HEK293 (cell line): Measurements from ENCODE around the gene FGFR2.

ENCODE experiments used
- ATF2 ChIP-seq: fragments of 450-650 bp; formaldehyde crosslinking; IDR thresholded peaks from 2 replicates; pipeline ENCODE4 v1.5.1; 2016; ENCODE audit warnings: missing biosample characterization, missing genetic modification characterization, low read depth
- EGR2 ChIP-seq: fragments of 450-650 bp; formaldehyde crosslinking; IDR thresholded peaks from 2 replicates; pipeline ENCODE4 v1.5.1; 2016; ENCODE audit warnings: low read depth, missing biosample characterization, missing genetic modification characterization
- GLI4 ChIP-seq: fragments of 450-650 bp; formaldehyde crosslinking; IDR thresholded peaks from 2 replicates; pipeline ENCODE4 v1.5.1; 2016; ENCODE audit warnings: missing biosample characterization, missing genetic modification characterization
- HOXC10 ChIP-seq: sonication (generic); formaldehyde crosslinking; IDR thresholded peaks from 2 replicates; pipeline ENCODE4 v1.8.1; 2023; ENCODE audit warnings: mild to moderate bottlenecking, missing genetic modification reagents
- INSM2 ChIP-seq: fragments of 450-650 bp; formaldehyde crosslinking; IDR thresholded peaks from 2 replicates; pipeline ENCODE4 v1.5.1; 2016; ENCODE audit warnings: missing biosample characterization, missing genetic modification characterization
- KLF17 ChIP-seq: fragments of 450-650 bp; formaldehyde crosslinking; IDR thresholded peaks from 2 replicates; pipeline ENCODE4 v1.5.1; 2016; ENCODE audit warnings: missing biosample characterization, missing genetic modification characterization
- MEIS1 ChIP-seq: sonication (generic); formaldehyde crosslinking; IDR thresholded peaks from 2 replicates; pipeline ENCODE4 v1.8.1; 2022; ENCODE audit warnings: missing genetic modification reagents, mild to moderate bottlenecking, borderline replicate concordance
- SCRT2 ChIP-seq: fragments of 450-650 bp; formaldehyde crosslinking; IDR thresholded peaks from 2 replicates; pipeline ENCODE4 v1.5.1; 2016; ENCODE audit warnings: missing biosample characterization, missing genetic modification characterization
- SP7 ChIP-seq: fragments of 450-650 bp; formaldehyde crosslinking; IDR thresholded peaks from 2 replicates; pipeline ENCODE4 v1.5.1; 2016; ENCODE audit warnings: missing biosample characterization, missing genetic modification characterization
- WT1 ChIP-seq: fragments of 450-650 bp; formaldehyde crosslinking; IDR thresholded peaks from 2 replicates; pipeline ENCODE4 v1.5.1; 2016; ENCODE audit warnings: missing biosample characterization, missing genetic modification characterization
- ZBTB20 ChIP-seq: fragments of 450-650 bp; formaldehyde crosslinking; IDR thresholded peaks from 2 replicates; pipeline ENCODE4 v1.5.1; 2016; ENCODE audit warnings: missing biosample characterization, missing genetic modification characterization
- ZBTB21 ChIP-seq: fragments of 450-650 bp; formaldehyde crosslinking; IDR thresholded peaks from 2 replicates; pipeline ENCODE4 v1.5.1; 2017; ENCODE audit warnings: missing biosample characterization, missing genetic modification characterization
- ZBTB44 ChIP-seq: fragments of 450-650 bp; IDR thresholded peaks from 2 replicates; pipeline ENCODE4 v1.5.1; 2018; ENCODE audit warnings: missing biosample characterization, mild to moderate bottlenecking, missing genetic modification characterization
- ZNF121 ChIP-seq: fragments of 450-650 bp; formaldehyde crosslinking; IDR thresholded peaks from 2 replicates; pipeline ENCODE4 v1.5.1; 2016; ENCODE audit warnings: missing biosample characterization, missing genetic modification characterization
- ZNF292 ChIP-seq: fragments of 450-650 bp; formaldehyde crosslinking; IDR thresholded peaks from 2 replicates; pipeline ENCODE4 v1.5.1; 2016; ENCODE audit warnings: low read depth, missing biosample characterization, missing genetic modification characterization, borderline replicate concordance
- ZNF335 ChIP-seq: fragments of 450-650 bp; formaldehyde crosslinking; conservative IDR thresholded peaks from 2 replicates; pipeline ENCODE4 v1.5.1; 2016; ENCODE audit warnings: missing biosample characterization, missing genetic modification characterization
- ZNF354C ChIP-seq: fragments of 450-650 bp; formaldehyde crosslinking; IDR thresholded peaks from 2 replicates; pipeline ENCODE4 v1.5.1; 2016; ENCODE audit warnings: missing biosample characterization, missing genetic modification characterization, low read depth, borderline replicate concordance
- ZNF423 ChIP-seq: fragments of 450-650 bp; formaldehyde crosslinking; IDR thresholded peaks from 2 replicates; pipeline ENCODE4 v1.5.1; 2016; ENCODE audit warnings: missing biosample characterization, missing genetic modification characterization
- ZNF426 ChIP-seq: fragments of 450-650 bp; formaldehyde crosslinking; IDR thresholded peaks from 2 replicates; pipeline ENCODE4 v1.5.1; 2017; ENCODE audit warnings: missing biosample characterization, missing genetic modification characterization, mild to moderate bottlenecking, inconsistent platforms, moderate library complexity
- ZNF513 ChIP-seq: fragments of 450-650 bp; IDR thresholded peaks from 2 replicates; pipeline ENCODE4 v1.5.1; 2018; ENCODE audit warnings: missing biosample characterization, missing genetic modification characterization
- ZNF549 ChIP-seq: fragments of 450-650 bp; IDR thresholded peaks from 2 replicates; pipeline ENCODE4 v1.5.1; 2018; ENCODE audit warnings: missing biosample characterization, missing genetic modification characterization, mild to moderate bottlenecking, inconsistent platforms, moderate library complexity
- ZNF555 ChIP-seq: fragments of 450-650 bp; formaldehyde crosslinking; conservative IDR thresholded peaks from 2 replicates; pipeline ENCODE4 v1.5.1; 2017; ENCODE audit warnings: missing biosample characterization, mild to moderate bottlenecking, missing genetic modification characterization, inconsistent platforms
- ZNF580 ChIP-seq: fragments of 450-650 bp; formaldehyde crosslinking; IDR thresholded peaks from 2 replicates; pipeline ENCODE4 v1.5.1; 2016; ENCODE audit warnings: missing biosample characterization, missing genetic modification characterization
- ZNF645 ChIP-seq: fragments of 450-650 bp; formaldehyde crosslinking; IDR thresholded peaks from 2 replicates; pipeline ENCODE4; 2016; ENCODE audit warnings: missing biosample characterization, missing genetic modification characterization
- ZNF658 ChIP-seq: fragments of 450-650 bp; formaldehyde crosslinking; IDR thresholded peaks from 2 replicates; pipeline ENCODE4; 2016; ENCODE audit warnings: missing biosample characterization, missing genetic modification characterization
- ZNF707 ChIP-seq: fragments of 450-650 bp; formaldehyde crosslinking; IDR thresholded peaks from 2 replicates; pipeline ENCODE4 v1.5.1; 2016; ENCODE audit warnings: missing biosample characterization, missing genetic modification characterization
- ZNF785 ChIP-seq: fragments of 450-650 bp; formaldehyde crosslinking; IDR thresholded peaks from 2 replicates; pipeline ENCODE4 v1.5.1; 2016; ENCODE audit warnings: missing biosample characterization, missing genetic modification characterization
- ZSCAN18 ChIP-seq: fragments of 450-650 bp; formaldehyde crosslinking; IDR thresholded peaks from 2 replicates; pipeline ENCODE4 v1.5.1; 2016; ENCODE audit warnings: missing biosample characterization, missing genetic modification characterization

Gene FGFR2

GRCh38 chr10:121500701-121501332 is 97.4 kb downstream of the FGFR2 start (continued):
- TF ChIP-seq ZNF335 (tag by site-specific recombination) (no peak), WT1 (tag by site-specific recombination) (peak; percentile 96), ZNF423 (tag by site-specific recombination) (no peak), ZNF645 (tag by site-specific recombination) (no peak), EGR2 (tag by site-specific recombination) (no peak), INSM2 (peak; percentile 95), KLF17 (peak; percentile 99), GLI4 (tag by site-specific recombination) (no peak), ZNF121 (tag by site-specific recombination) (no peak), ZNF292 (tag by site-specific recombination) (no peak), MEIS1 (no peak), ZNF707 (tag by site-specific recombination) (no peak), ZBTB21 (tag by site-specific recombination) (peak; percentile 49; the same call in 1 of the 2 replicates), ZBTB20 (no peak), SCRT2 (tag by site-specific recombination) (no peak), ZNF785 (tag by site-specific recombination) (no peak), ZBTB44 (tag by site-specific recombination) (peak; percentile 84), ZNF549 (tag by site-specific recombination) (no peak), ZNF354C (tag by site-specific recombination) (no peak), ZNF555 (tag by site-specific recombination) (no peak), ZNF513 (no peak), ZNF658 (tag by site-specific recombination) (no peak), ZSCAN18 (tag by site-specific recombination) (no peak), ATF2 (tag by site-specific recombination) (peak; percentile 74), SP7 (peak; percentile 90), ZNF580 (tag by site-specific recombination) (peak; percentile 87), HOXC10 (CRISPR knock-in tag) (no peak), ZNF426 (tag by site-specific recombination) (no peak)
